Mesenchymal stem cell (in vitro differentiated cells and primary cell): ENCODE results near the gene PLPP2.

Experiments used
- DNase-seq: peaks from one replicate; pipeline ENCODE4 v3.0.0-alpha.2; 2013
- H2AFZ ChIP-seq: one replicate; pipeline ENCODE4 v1.6.1; 2013; ENCODE audit warnings: low read depth, mild to moderate bottlenecking, control low read depth, inconsistent platforms, low read length, moderate library complexity
- H2AK5ac ChIP-seq: 2 replicates; pipeline ENCODE4 v1.6.1; 2013; ENCODE audit warnings: low read length, moderate library complexity, mild to moderate bottlenecking, inconsistent platforms; ENCODE audit not compliant: severe bottlenecking
- H2BK120ac ChIP-seq: one replicate; pipeline ENCODE4 v1.6.1; 2013; ENCODE audit warnings: low read depth, mild to moderate bottlenecking, inconsistent platforms, low read length, moderate library complexity
- H2BK12ac ChIP-seq, 2 experiments: one replicate each; pipeline ENCODE4 v1.6.1; 2013; ENCODE audit warnings: inconsistent platforms in 2 of 2, low read length in 2 of 2, mild to moderate bottlenecking in 2 of 2, moderate library complexity in 2 of 2, control low read depth in 1 of 2
- H2BK15ac ChIP-seq: one replicate; pipeline ENCODE4 v1.6.1; 2013; ENCODE audit warnings: mild to moderate bottlenecking, low read depth, inconsistent platforms; ENCODE audit not compliant: poor library complexity, severe bottlenecking
- H2BK5ac ChIP-seq: 2 replicates; pipeline ENCODE4 v1.6.1; 2013; ENCODE audit warnings: low read depth, mild to moderate bottlenecking, low read length, control low read depth, inconsistent platforms; ENCODE audit not compliant: poor library complexity, severe bottlenecking
- H3K14ac ChIP-seq, 2 experiments: one replicate each; pipeline ENCODE4 v1.6.1; 2013; ENCODE audit warnings: inconsistent platforms in 2 of 2, low read length in 2 of 2, control low read depth in 1 of 2, mild to moderate bottlenecking in 1 of 2, moderate library complexity in 1 of 2
- H3K18ac ChIP-seq, 2 experiments: one replicate each; pipeline ENCODE4 v1.6.1; 2013; ENCODE audit warnings: inconsistent platforms in 2 of 2, low read length in 2 of 2, control low read depth in 1 of 2, low read depth in 1 of 2, mild to moderate bottlenecking in 1 of 2
- H3K23ac ChIP-seq, 2 experiments: one replicate each; pipeline ENCODE4 v1.6.1; 2013; ENCODE audit warnings: inconsistent platforms in 2 of 2, low read length in 2 of 2, mild to moderate bottlenecking in 2 of 2, moderate library complexity in 2 of 2, control low read depth in 1 of 2
- H3K27ac ChIP-seq: 2 replicates; pipeline ENCODE4 v1.5.1; 2013; ENCODE audit warnings: mild to moderate bottlenecking, moderate library complexity, low read length, control low read depth, inconsistent platforms; ENCODE audit not compliant: poor library complexity, severe bottlenecking
- H3K27me3 ChIP-seq, 2 experiments: 2 replicates each; pipeline versions ENCODE4 v1.6.1 to v1.7.0; 2013; ENCODE audit warnings: low read length in 2 of 2, mild to moderate bottlenecking in 2 of 2, moderate library complexity in 2 of 2, control low read depth in 1 of 2, inconsistent platforms in 1 of 2; ENCODE audit not compliant: control insufficient read depth in 1 of 2, insufficient read depth in 1 of 2
- H3K36me3 ChIP-seq, 2 experiments: 2 replicates each; pipeline versions ENCODE4 v1.6.1 to v1.7.0; 2013; ENCODE audit warnings: low read length in 2 of 2, control low read depth in 1 of 2, inconsistent platforms in 1 of 2, low read depth in 1 of 2, mild to moderate bottlenecking in 1 of 2; ENCODE audit not compliant: insufficient read depth in 2 of 2, control insufficient read depth in 1 of 2
- H3K4ac ChIP-seq, 2 experiments: one replicate each; pipeline ENCODE4 v1.6.1; 2013; ENCODE audit warnings: inconsistent platforms in 2 of 2, low read length in 2 of 2, mild to moderate bottlenecking in 2 of 2, moderate library complexity in 2 of 2, control low read depth in 1 of 2, low read depth in 1 of 2
- H3K4me1 ChIP-seq: 2 replicates; pipeline ENCODE4 v1.6.1; 2013; ENCODE audit warnings: low read depth, low read length, control low read depth; ENCODE audit not compliant: control insufficient read depth, insufficient read depth
- H3K4me2 ChIP-seq: 2 replicates; pipeline ENCODE4 v1.6.1; 2013; ENCODE audit warnings: low read length, mild to moderate bottlenecking, inconsistent platforms; ENCODE audit not compliant: poor library complexity, severe bottlenecking
- H3K4me3 ChIP-seq, 2 experiments: 2 replicates each; pipeline versions ENCODE4 v1.5.1 to v1.7.0; 2013; ENCODE audit warnings: low read length in 2 of 2, mild to moderate bottlenecking in 2 of 2, control low read depth in 1 of 2, low read depth in 1 of 2; ENCODE audit not compliant: insufficient read depth in 1 of 2
- H3K79me1 ChIP-seq: replicated peaks from 2 replicates; pipeline ENCODE4 v1.6.1; 2013; ENCODE audit warnings: mild to moderate bottlenecking, control low read depth, low read length, inconsistent platforms; ENCODE audit not compliant: poor library complexity, severe bottlenecking
- H3K9ac ChIP-seq: 2 replicates; pipeline ENCODE4 v1.7.0; 2013; ENCODE audit warnings: mild to moderate bottlenecking, low read length, moderate library complexity
- H3K9me3 ChIP-seq: 2 replicates; pipeline ENCODE4 v1.7.0; 2013; ENCODE audit warnings: mild to moderate bottlenecking, low read length; ENCODE audit not compliant: control insufficient read depth
- H4K8ac ChIP-seq: one replicate; pipeline ENCODE4 v1.6.1; 2013; ENCODE audit warnings: inconsistent platforms, mild to moderate bottlenecking, low read length, moderate library complexity
- H4K91ac ChIP-seq: one replicate; pipeline ENCODE4 v1.6.1; 2013; ENCODE audit warnings: mild to moderate bottlenecking, low read length, inconsistent platforms
- WGBS: methylation state at CpG from one replicate; pipeline ENCODE4 v1.1.7; 2013; ENCODE audit warnings: mixed read lengths; 5-methylcytosine and 5-hydroxymethylcytosine counted together

PLPP2 gene

DNA sequence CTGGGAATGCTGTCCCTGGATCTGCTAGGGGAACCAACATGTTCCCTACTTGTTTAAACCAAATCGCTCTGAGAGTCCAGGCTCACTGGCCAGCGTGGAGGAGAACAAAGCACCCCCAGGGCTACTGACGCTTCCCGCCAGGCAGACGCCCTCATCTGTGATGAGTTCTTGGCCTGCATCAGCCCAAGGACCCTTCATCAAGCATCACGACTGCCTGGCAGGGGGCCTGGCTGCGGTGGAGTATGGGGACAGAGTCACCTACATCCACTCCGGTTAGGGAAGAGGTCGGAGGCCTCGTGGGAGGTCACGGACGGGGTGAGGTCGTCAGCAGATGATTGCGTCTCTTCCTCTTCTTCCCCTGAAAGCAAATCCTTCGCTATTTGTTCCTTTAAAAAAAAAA, 35.7 kb upstream of the PLPP2 start:
- peaks cover 18% of the 10 kb centered on the region for H3K9me3 ChIP-seq
- H3K4me3 ChIP-seq, result no peak overlapping the region
- H3K23ac ChIP-seq, result no peak overlapping the region
- no peak overlapping the region for H3K9ac ChIP-seq
- no peaks in the 10 kb centered on the region for H3K4me1 ChIP-seq
- H4K8ac ChIP-seq, result no peak overlapping the region
- H2BK5ac ChIP-seq, result no peak overlapping the region
- no peak overlapping the region for H2BK120ac ChIP-seq
- H3K27me3 ChIP-seq, result no peaks in the 10 kb centered on the region
- no peak for DNase-seq
- H3K14ac ChIP-seq, result no peak overlapping the region
- H3K4me2 ChIP-seq, result no peak overlapping the region
- peaks cover 51% of the 10 kb centered on the region for H3K79me1 ChIP-seq
- 97% methylated on average over 15 of the region's 15 CpGs for WGBS
- no peak overlapping the region for H2BK12ac ChIP-seq
- no peak overlapping the region for H3K27ac ChIP-seq
- peaks cover 88 to 93% of the 10 kb centered on the region in 2 experiments for H3K36me3 ChIP-seq
- no peak overlapping the region for H3K4ac ChIP-seq
- no peak overlapping the region for H2AK5ac ChIP-seq
- no peak overlapping the region for H4K91ac ChIP-seq
- no peak overlapping the region for H2BK15ac ChIP-seq
- H2AFZ ChIP-seq, result no peak overlapping the region
- no peak overlapping the region for H3K18ac ChIP-seq

- no peak overlapping the region for H3K4me3 ChIP-seq
- H3K9ac ChIP-seq, result no peak overlapping the region
- no peaks in the 10 kb centered on the region for H3K4me1 ChIP-seq
- no peak overlapping the region for H3K14ac ChIP-seq
- peaks cover 47% of the 10 kb centered on the region for H3K79me1 ChIP-seq
- H3K9me3 ChIP-seq, result peaks cover 19% of the 10 kb centered on the region
- H3K36me3 ChIP-seq, result peaks cover 86 to 95% of the 10 kb centered on the region in 2 experiments
- no peak overlapping the region for H3K18ac ChIP-seq
- no peak overlapping the region for H4K91ac ChIP-seq
- H3K4me2 ChIP-seq, result no peak overlapping the region
- no peak overlapping the region for H2AK5ac ChIP-seq
- no peak overlapping the region for H2BK120ac ChIP-seq
- no peak overlapping the region for H2BK15ac ChIP-seq
- no peak overlapping the region for H2BK5ac ChIP-seq
- H2AFZ ChIP-seq, result no peak overlapping the region
- no peak overlapping the region for H3K4ac ChIP-seq
- 98% methylated on average over 33 of the region's 33 CpGs for WGBS
- no peak overlapping the region for H2BK12ac ChIP-seq
- no peak for DNase-seq
- no peaks in the 10 kb centered on the region for H3K27me3 ChIP-seq
- H3K23ac ChIP-seq, result no peak overlapping the region
- no peak overlapping the region for H4K8ac ChIP-seq
- H3K27ac ChIP-seq, result no peak overlapping the region
Measured at GRCh38 chr19:325937-326565, 34.8 kb upstream of the PLPP2 start.

GRCh38 chr19:325173-325936, 34.2 kb upstream of the PLPP2 start:
- H3K27ac ChIP-seq, result no peak overlapping the region
- H3K9ac ChIP-seq, result no peak overlapping the region
- H2AFZ ChIP-seq, result no peak overlapping the region
- WGBS, result 96% methylated on average over 24 of the region's 24 CpGs
- H2BK5ac ChIP-seq, result no peak overlapping the region
- H3K4ac ChIP-seq, result no peak overlapping the region
- no peak overlapping the region for H3K4me3 ChIP-seq
- no peak overlapping the region for H2BK12ac ChIP-seq
- no peaks in the 10 kb centered on the region for H3K4me1 ChIP-seq
- no peak for DNase-seq
- no peak overlapping the region for H3K18ac ChIP-seq
- H2BK120ac ChIP-seq, result no peak overlapping the region
- no peak overlapping the region for H4K8ac ChIP-seq
- no peak overlapping the region for H2AK5ac ChIP-seq
- no peaks in the 10 kb centered on the region for H3K27me3 ChIP-seq
- no peak overlapping the region for H3K4me2 ChIP-seq
- H3K9me3 ChIP-seq, result peaks cover 25% of the 10 kb centered on the region
- H3K14ac ChIP-seq, result no peak overlapping the region
- H3K36me3 ChIP-seq, result peaks cover 87 to 95% of the 10 kb centered on the region in 2 experiments
- no peak overlapping the region for H3K23ac ChIP-seq
- no peak overlapping the region for H2BK15ac ChIP-seq
- no peak overlapping the region for H4K91ac ChIP-seq
- H3K79me1 ChIP-seq, result peaks cover 49% of the 10 kb centered on the region

- peaks cover 51% of the 10 kb centered on the region for H3K79me1 ChIP-seq
- no peak overlapping the region for H3K18ac ChIP-seq
- no peaks in the 10 kb centered on the region for H3K4me1 ChIP-seq
- no peak overlapping the region for H2BK15ac ChIP-seq
- H3K27ac ChIP-seq, result no peak overlapping the region
- peaks cover 89 to 93% of the 10 kb centered on the region in 2 experiments for H3K36me3 ChIP-seq
- H3K4me3 ChIP-seq, result no peak overlapping the region
- H3K14ac ChIP-seq, result no peak overlapping the region
- H2BK120ac ChIP-seq, result no peak overlapping the region
- no peak for DNase-seq
- no peak overlapping the region for H3K4ac ChIP-seq
- over 99% methylated on average over 8 of the region's 8 CpGs for WGBS
- no peak overlapping the region for H2AFZ ChIP-seq
- no peak overlapping the region for H4K91ac ChIP-seq
- H2BK5ac ChIP-seq, result no peak overlapping the region
- no peak overlapping the region for H3K4me2 ChIP-seq
- no peak overlapping the region for H2AK5ac ChIP-seq
- no peak overlapping the region for H2BK12ac ChIP-seq
- no peaks in the 10 kb centered on the region for H3K27me3 ChIP-seq
- H4K8ac ChIP-seq, result no peak overlapping the region
- H3K23ac ChIP-seq, result no peak overlapping the region
- H3K9me3 ChIP-seq, result peaks cover 25% of the 10 kb centered on the region
- H3K9ac ChIP-seq, result no peak overlapping the region
Measured at GRCh38 chr19:324716-325115, 33.5 kb upstream of the PLPP2 start.
